Hepatocyte (in vitro differentiated cells): Measurements from ENCODE around the gene N4BP2L1. TPM values are rescaled to one million over a fixed set of nuclear protein-coding genes. Genes with fewer than 3 reads are reported as not detected.

Source experiments
- DNase-seq: peaks from one replicate; pipeline ENCODE4 v3.0.0-alpha.2; 2016; ENCODE audit warnings: low spot score
- H2AFZ ChIP-seq: fragments of 200-600 bp; sonication (generic); 2 replicates; pipeline ENCODE4 v1.6.0; 2016; ENCODE audit warnings: antibody characterized with exemption, mild to moderate bottlenecking
- H3K27ac ChIP-seq: fragments of 200-600 bp; sonication (generic); 2 replicates; pipeline ENCODE4 v1.5.1; 2016; ENCODE audit warnings: mild to moderate bottlenecking
- H3K27me3 ChIP-seq: fragments of 200-600 bp; sonication (generic); 2 replicates; pipeline ENCODE4 v1.6.1; 2016
- H3K36me3 ChIP-seq: fragments of 200-600 bp; sonication (generic); replicated peaks from 2 replicates; pipeline ENCODE4 v1.5.1; 2016; ENCODE audit warnings: low read depth; ENCODE audit not compliant: insufficient read depth
- H3K4me1 ChIP-seq: fragments of 200-600 bp; sonication (generic); 2 replicates; pipeline ENCODE4 v1.5.1; 2016; ENCODE audit warnings: mild to moderate bottlenecking, moderate library complexity; ENCODE audit not compliant: insufficient read depth
- H3K4me2 ChIP-seq: fragments of 200-600 bp; sonication (generic); 2 replicates; pipeline ENCODE4 v1.6.0; 2016
- H3K4me3 ChIP-seq: fragments of 200-600 bp; sonication (generic); 2 replicates; pipeline ENCODE4 v1.5.1; 2016; ENCODE audit warnings: mild to moderate bottlenecking
- H3K79me2 ChIP-seq: fragments of 200-600 bp; sonication (generic); 2 replicates; pipeline ENCODE4 v1.6.0; 2017; ENCODE audit warnings: mild to moderate bottlenecking
- H3K9me2 ChIP-seq: fragments of 200-600 bp; sonication (generic); replicated peaks from 2 replicates; pipeline ENCODE4 v1.6.0; 2017; ENCODE audit warnings: mild to moderate bottlenecking; ENCODE audit not compliant: insufficient read depth
- H3K9me3 ChIP-seq: fragments of 200-600 bp; sonication (generic); 2 replicates; pipeline ENCODE4 v1.5.1; 2016; ENCODE audit warnings: low read depth, mild to moderate bottlenecking
- H4K20me1 ChIP-seq: fragments of 200-600 bp; sonication (generic); 2 replicates; pipeline ENCODE4 v1.6.0; 2016; ENCODE audit warnings: mild to moderate bottlenecking; ENCODE audit not compliant: insufficient read depth, poor library complexity, severe bottlenecking
- CTCF ChIP-seq: fragments of 200-600 bp; sonication (generic); IDR thresholded peaks from 2 replicates; pipeline ENCODE4 v1.5.1; 2016; ENCODE audit warnings: antibody characterized with exemption, mild to moderate bottlenecking; ENCODE audit not compliant: poor library complexity
- EZH2 ChIP-seq: fragments of 200-600 bp; sonication (generic); IDR thresholded peaks from 2 replicates; pipeline ENCODE4 v1.6.1; 2016; ENCODE audit warnings: antibody characterized with exemption, mild to moderate bottlenecking, borderline replicate concordance
- EZH2phosphoT487 ChIP-seq: fragments of 200-600 bp; sonication (generic); IDR thresholded peaks from one replicate; pipeline ENCODE4 v1.6.1; 2018; ENCODE audit warnings: antibody characterized with exemption, mild to moderate bottlenecking, low read depth, moderate library complexity; ENCODE audit not compliant: unreplicated experiment, severe bottlenecking
- WGBS: methylation state at CpG from one replicate; pipeline ENCODE4 v1.1.6; 2016; ENCODE audit warnings: low lambda C conversion rate; ENCODE audit errors: missing lambda C conversion rate; 5-methylcytosine and 5-hydroxymethylcytosine counted together
- polyA plus RNA-seq: library from polyadenylated mRNA; unstranded; fragments of >200 nt; fragmentation: Nextera tagmentation; extraction: Ambion mirVana; gene quantifications from 2 replicates; pipeline ENCODE4 v1.2.1, GENCODE V29; 2016
- total RNA-seq: library from RNA; depleted of rRNA; stranded (reverse); fragments of >200 nt; gene quantifications from 2 replicates; pipeline ENCODE4 v1.2.3, GENCODE V29; 2014

The N4BP2L1 gene
- total and polyA plus RNA-seq, 2 experiments from 2014 or later = 4.8 to 7.1 TPM

- Histone ChIP-seq H2AFZ (no peak overlapping the region), H3K4me1 (no peaks in the 10 kb centered on the region), H3K27me3 (no peaks in the 10 kb centered on the region), H3K4me2 (no peak overlapping the region), H3K79me2 (no peaks in the 10 kb centered on the region), H4K20me1 (no peaks in the 10 kb centered on the region), H3K27ac (no peak overlapping the region), H3K36me3 (no peaks in the 10 kb centered on the region), H3K9me2 (no peaks in the 10 kb centered on the region), H3K4me3 (no peak overlapping the region), H3K9me3 (no peaks in the 10 kb centered on the region)
- no peak for DNase-seq
- 79% methylated on average over 4 of the region's 4 CpGs for WGBS
- TF ChIP-seq EZH2 (no peak), CTCF (no peak), EZH2phosphoT487 (no peak)
Observed at GRCh38 chr13:32391101-32391619, 36.8 kb downstream of the N4BP2L1 start.

DNA sequence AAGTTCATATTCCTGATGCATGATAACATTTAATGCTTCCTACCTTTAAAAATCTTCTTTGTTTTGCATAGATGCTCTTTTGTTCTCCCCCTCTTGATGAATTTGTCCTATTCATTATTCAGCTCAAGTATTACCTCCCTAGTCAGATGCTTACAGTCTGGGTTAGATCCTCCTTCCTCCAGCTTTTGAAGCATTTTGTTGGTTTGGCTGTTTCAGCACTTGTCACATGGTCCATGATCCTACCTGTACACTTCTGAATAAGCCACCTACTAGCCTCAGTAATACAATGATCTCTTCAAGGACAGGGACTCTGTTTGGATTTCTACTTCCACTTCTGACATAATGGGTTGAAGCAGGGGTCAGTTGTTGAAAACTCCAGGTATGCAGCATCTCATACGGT lies 37.4 kb downstream of the N4BP2L1 start:
- H3K27me3 ChIP-seq = no peaks in the 10 kb centered on the region
- no peak overlapping the region for H2AFZ ChIP-seq
- WGBS = 71% methylated on average over 1 of the region's 1 CpG
- H3K4me1 ChIP-seq = no peaks in the 10 kb centered on the region
- TF ChIP-seq EZH2 (no peak), EZH2phosphoT487 (no peak), CTCF (no peak)
- no peak overlapping the region for H3K4me3 ChIP-seq
- DNase-seq = no peak
- no peaks in the 10 kb centered on the region for H3K9me3 ChIP-seq
- H3K27ac ChIP-seq = no peak overlapping the region
- no peaks in the 10 kb centered on the region for H3K36me3 ChIP-seq
- no peaks in the 10 kb centered on the region for H3K9me2 ChIP-seq
- H3K4me2 ChIP-seq = no peak overlapping the region
- H4K20me1 ChIP-seq = no peaks in the 10 kb centered on the region
- H3K79me2 ChIP-seq = no peaks in the 10 kb centered on the region

DNA sequence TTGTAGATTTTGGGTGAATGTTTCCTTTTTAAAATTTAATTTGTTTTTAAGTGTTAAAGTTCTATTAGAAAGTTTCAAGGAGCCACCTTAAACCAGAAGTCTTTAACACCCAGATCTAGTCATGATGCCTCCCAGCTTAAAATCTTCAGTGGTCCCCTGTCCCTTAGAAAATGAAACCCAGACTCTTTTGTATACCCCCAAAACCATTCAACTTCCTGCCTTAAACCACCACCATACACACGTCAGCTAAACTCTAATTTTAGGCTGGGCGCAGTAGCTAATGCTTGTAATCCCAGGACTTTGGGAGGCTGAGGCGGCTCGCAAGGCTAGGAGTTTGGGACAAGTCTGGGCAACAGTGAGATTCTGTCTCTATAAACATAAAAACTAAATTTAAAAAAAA lies 37.9 kb downstream of the N4BP2L1 start:
- no peak overlapping the region for H3K27ac ChIP-seq

More for the DNA sequence above, 37.9 kb downstream of the N4BP2L1 start:
- no peaks in the 10 kb centered on the region for H3K27me3 ChIP-seq
- H3K36me3 ChIP-seq = no peaks in the 10 kb centered on the region
- no peak for TF ChIP-seq EZH2
- TF ChIP-seq EZH2phosphoT487 = no peak
- TF ChIP-seq CTCF = no peak
- H3K4me3 ChIP-seq = no peak overlapping the region
- H3K9me2 ChIP-seq = no peaks in the 10 kb centered on the region
- no peak for DNase-seq
- WGBS = 88% methylated on average over 4 of the region's 4 CpGs
- no peaks in the 10 kb centered on the region for H3K4me1 ChIP-seq
- no peaks in the 10 kb centered on the region for H3K79me2 ChIP-seq
- no peaks in the 10 kb centered on the region for H4K20me1 ChIP-seq
- no peak overlapping the region for H3K4me2 ChIP-seq
- no peaks in the 10 kb centered on the region for H3K9me3 ChIP-seq
- H2AFZ ChIP-seq = no peak overlapping the region
